DMS53 (cell line): ENCODE results near the gene SCGB3A2.
A peak's percentile ranks its signal among the peaks of the same experiment; 100 is the strongest.
"Not testable (repeated sequence)": the region's sequence is repeated elsewhere in the genome, so short reads cannot be mapped to it uniquely, and the experiment has no call there.

Source experiments
- DNase-seq: peaks from one replicate; lab custom pipeline; 2025; lab: John Stamatoyannopoulos, UW

SCGB3A2 gene

GRCh38 chr5:147863454-147864158, 14.9 kb upstream of the SCGB3A2 start:
- DNase-seq: no peak

- no peak for DNase-seq
These were observed 9.4 kb upstream of the SCGB3A2 start for GRCh38 chr5:147869112-147869511.

GRCh38 chr5:147869892-147870291, 8.6 kb upstream of the SCGB3A2 start:
- DNase-seq: not testable (repeated sequence)

GRCh38 chr5:147871980-147872549, 6.4 kb upstream of the SCGB3A2 start:
- not testable (repeated sequence) for DNase-seq

GRCh38 chr5:147872744-147873435, 5.6 kb upstream of the SCGB3A2 start:
- DNase-seq: not testable (repeated sequence)

GRCh38 chr5:147874118-147874875, 4.2 kb upstream of the SCGB3A2 start:
- not testable (repeated sequence) for DNase-seq

- DNase-seq: no peak
These were observed 3.6 kb upstream of the SCGB3A2 start for GRCh38 chr5:147874910-147875367.

- DNase-seq: no peak
These were observed 2.4 kb upstream of the SCGB3A2 start for GRCh38 chr5:147876141-147876540.

- no peak for DNase-seq
These were observed 1.9 kb upstream of the SCGB3A2 start for GRCh38 chr5:147876626-147877025.

GRCh38 chr5:147879784-147880183, 1.3 kb downstream of the SCGB3A2 start:
- DNase-seq: no peak

GRCh38 chr5:147880487-147880886, 2.0 kb downstream of the SCGB3A2 start:
- peak; percentile 19 for DNase-seq

GRCh38 chr5:147882586-147883313, 4.2 kb downstream of the SCGB3A2 start:
- DNase-seq: no peak

- peak; percentile 70 for DNase-seq
These were observed 8.6 kb downstream of the SCGB3A2 start for GRCh38 chr5:147887026-147887627.

- DNase-seq: no peak
These were observed 9.4 kb downstream of the SCGB3A2 start for GRCh38 chr5:147887930-147888329.

- peak; percentile 87 for DNase-seq
These were observed 14.3 kb downstream of the SCGB3A2 start for GRCh38 chr5:147892696-147893296.

- no peak for DNase-seq
These were observed 15.3 kb downstream of the SCGB3A2 start for GRCh38 chr5:147893820-147894219.

- no peak for DNase-seq
These were observed 17.4 kb downstream of the SCGB3A2 start for GRCh38 chr5:147895864-147896263.

GRCh38 chr5:147898875-147899401, 20.4 kb downstream of the SCGB3A2 start:
- DNase-seq: no peak

- DNase-seq: no peak
These were observed 23.1 kb downstream of the SCGB3A2 start for GRCh38 chr5:147901599-147902039.

- no peak for DNase-seq
These were observed 24.2 kb downstream of the SCGB3A2 start for GRCh38 chr5:147902609-147903115.
